ENCODE data around the gene TOMM40L.
A peak's percentile ranks its signal among the peaks of the same experiment; 100 is the strongest.

The TOMM40L gene

DNA sequence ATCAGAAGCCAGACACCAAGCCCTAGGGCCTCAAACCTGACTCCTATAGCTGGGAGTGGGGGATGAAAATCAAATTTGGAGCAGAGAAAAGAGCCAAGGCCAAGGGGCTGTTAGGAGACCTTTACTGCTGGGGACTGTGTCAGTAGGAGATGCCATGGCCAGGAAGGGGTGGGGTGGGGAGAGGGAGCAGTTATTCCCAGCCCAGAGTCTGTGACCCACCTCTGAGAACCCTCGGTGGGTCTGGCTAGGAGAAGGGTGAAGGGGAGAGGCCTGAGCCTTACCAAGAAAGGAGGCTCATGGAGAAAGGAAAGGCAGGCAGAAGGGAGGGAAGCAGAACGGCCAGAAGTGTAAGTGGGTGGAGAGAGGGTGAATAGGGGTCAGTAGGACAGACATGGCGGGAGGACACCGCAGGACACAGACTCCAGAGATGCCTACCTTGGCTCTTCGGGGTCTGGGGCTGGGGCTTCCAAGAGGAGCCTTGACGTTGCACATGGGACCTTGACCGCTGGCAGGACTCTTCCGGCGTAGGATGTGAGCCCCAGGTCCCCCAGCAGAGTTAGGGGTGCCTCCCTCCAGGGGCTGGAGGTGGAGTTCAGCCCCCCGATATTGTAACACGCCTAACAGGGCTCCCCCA is 28.2 kb upstream of the TOMM40L start:
- DNase-seq = no peak

- DNase-seq = no peak
These were observed 27.5 kb upstream of the TOMM40L start for GRCh38 chr1:161198194-161198896.

DNA sequence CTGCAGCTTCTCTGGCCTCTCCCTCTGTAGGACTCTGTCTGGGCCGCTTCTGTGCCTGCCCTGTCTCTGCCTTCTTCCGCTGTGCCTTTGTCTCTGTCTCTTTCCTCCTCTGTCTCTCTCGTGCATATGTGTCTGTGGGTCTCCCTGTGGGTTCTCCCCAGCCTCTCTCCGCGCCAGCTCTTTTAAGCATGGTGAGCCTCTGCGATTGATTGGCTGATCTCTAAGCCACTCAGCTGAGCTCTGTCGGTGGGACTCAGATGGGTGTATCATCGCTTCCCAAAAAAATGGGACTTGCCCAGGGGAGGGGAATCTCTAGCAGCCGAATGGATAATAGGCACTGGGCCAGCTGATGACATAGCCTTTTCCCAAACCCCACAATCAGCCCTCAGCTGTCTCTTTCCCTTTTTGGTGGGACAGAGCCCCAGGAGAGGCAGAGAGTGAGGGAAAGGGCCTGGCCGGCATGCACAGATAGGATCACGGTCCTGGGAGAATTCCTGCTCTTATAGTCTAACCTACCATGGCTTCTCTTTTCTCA is 26.9 kb upstream of the TOMM40L start, which contains the start of gene ADAMTS4:
TSS of gene ADAMTS4 (minus strand) at position 158 of the 535 bp plus-strand sequence. CDS start 427 bp downstream, outside the sequence.
- no peak for DNase-seq

DNA sequence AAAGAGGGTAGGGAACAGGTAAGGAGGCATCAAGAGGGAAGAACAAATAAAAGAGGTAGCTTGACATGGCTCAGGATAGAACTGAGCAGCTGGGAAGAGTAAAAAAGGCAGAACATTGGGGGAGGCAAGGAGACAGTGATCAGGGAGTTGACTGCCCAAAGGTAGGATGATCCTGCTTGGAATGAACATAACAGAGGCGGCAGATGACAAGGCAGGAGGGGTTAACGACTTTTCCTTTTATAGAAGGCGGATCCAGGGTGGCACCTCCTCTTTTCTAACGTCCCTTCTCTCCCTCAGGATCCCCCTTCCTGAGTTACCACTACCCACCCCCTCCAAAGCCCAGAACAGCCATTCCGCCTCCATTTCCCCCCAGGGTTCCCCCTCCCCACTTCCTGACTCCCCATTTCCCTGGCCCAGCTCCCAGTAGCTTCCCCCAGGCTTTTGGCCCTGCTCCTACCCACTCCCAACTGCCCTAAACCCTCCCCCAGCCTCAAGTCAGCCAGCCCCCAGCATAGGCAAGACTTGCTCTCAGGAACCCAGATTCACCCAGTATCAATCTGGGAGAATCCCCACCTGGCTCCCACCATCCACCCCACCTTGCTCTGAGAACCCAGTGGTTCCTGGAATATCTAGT is 26.2 kb upstream of the TOMM40L start:
- DNase-seq = no peak

GRCh38 chr1:161200421-161200991 is 25.4 kb upstream of the TOMM40L start:
- no peak for DNase-seq

GRCh38 chr1:161200992-161201835 is 24.6 kb upstream of the TOMM40L start:
- DNase-seq = no peak

DNA sequence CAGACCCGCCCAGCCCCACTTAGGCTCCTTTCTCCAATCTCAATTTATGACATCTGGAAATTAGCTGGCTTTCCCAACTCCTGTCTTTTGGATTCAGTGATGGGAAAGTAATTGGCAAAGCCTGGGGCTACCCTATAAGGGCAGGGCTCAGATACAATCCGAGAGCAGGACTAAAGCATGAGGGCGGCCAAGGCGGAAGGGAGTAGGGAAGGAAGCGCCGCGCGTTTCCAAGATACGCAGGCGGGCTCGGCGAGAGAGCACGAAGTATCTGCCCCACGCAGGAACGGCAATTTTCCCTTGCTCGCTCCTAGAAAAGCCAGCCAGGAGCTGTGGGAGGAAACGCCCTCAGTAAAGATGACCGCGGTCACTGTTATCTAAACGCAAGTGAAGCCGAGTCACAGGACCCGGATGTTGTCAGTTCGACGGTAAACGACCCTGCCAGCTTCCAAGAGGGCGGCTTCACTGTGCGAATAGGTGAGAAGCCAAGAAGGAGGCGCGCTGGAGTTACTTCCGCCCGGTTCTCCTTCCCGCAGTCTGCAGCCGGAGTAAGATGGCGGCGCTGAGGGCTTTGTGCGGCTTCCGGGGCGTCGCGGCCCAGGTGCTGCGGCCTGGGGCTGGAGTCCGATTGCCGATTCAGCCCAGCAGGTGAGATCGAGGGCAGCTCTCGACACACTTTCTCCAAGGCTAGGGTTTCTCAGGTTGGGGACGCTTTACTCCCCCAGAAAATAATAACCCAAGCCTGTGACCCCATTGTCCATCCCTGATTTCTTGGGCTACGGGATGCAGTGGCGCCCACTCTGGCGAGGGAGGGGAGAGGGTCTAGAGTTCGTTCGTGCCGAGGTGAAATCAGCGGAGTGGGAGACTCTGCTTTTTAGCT is 23.8 kb upstream of the TOMM40L start, which contains the start of gene NDUFS2:
TSS of gene NDUFS2 (plus strand) at position 532 of the 877 bp plus-strand sequence. CDS start at position 551, 19 bp downstream.
- DNase-seq = peak; percentile 79 to 88 (median 86)

- no peak for DNase-seq
These were observed 19.3 kb upstream of the TOMM40L start for GRCh38 chr1:161206411-161207140.

GRCh38 chr1:161207173-161207572 is 18.7 kb upstream of the TOMM40L start:
- DNase-seq = no peak

DNA sequence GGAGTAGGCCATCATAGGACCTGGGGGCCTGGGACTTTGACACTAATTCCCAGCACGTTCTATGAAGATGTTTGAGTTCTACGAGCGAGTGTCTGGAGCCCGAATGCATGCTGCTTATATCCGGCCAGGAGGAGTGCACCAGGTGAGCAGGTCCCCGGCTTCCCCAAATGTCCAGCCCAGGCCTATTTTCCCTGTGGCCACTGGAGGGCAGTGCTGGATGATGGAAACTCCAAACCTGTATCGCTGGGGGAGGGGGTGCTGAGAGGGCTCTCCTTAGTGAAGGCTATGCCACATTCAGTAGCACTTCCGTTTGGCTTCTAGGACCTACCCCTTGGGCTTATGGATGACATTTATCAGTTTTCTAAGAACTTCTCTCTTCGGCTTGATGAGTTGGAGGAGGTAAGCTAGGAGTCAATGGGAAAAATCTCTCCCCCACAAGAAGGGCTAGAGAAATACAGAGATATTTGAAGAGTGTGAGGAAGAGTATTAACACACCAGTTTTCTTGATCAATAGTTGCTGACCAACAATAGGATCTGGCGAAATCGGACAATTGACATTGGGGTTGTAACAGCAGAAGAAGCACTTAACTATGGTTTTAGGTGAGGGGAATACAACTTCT is 16.0 kb upstream of the TOMM40L start:
- peak; percentile 24 to 60 (median 36) for DNase-seq

GRCh38 chr1:161214369-161214768 is 11.5 kb upstream of the TOMM40L start:
- no peak for DNase-seq

- DNase-seq = no peak
These were observed 10.8 kb upstream of the TOMM40L start, which contains the start of gene FCER1G for GRCh38 chr1:161215076-161215475. FCER1G (plus strand) TSS chr1:161215295; CDS start chr1:161215322, 27 bp downstream.

DNA sequence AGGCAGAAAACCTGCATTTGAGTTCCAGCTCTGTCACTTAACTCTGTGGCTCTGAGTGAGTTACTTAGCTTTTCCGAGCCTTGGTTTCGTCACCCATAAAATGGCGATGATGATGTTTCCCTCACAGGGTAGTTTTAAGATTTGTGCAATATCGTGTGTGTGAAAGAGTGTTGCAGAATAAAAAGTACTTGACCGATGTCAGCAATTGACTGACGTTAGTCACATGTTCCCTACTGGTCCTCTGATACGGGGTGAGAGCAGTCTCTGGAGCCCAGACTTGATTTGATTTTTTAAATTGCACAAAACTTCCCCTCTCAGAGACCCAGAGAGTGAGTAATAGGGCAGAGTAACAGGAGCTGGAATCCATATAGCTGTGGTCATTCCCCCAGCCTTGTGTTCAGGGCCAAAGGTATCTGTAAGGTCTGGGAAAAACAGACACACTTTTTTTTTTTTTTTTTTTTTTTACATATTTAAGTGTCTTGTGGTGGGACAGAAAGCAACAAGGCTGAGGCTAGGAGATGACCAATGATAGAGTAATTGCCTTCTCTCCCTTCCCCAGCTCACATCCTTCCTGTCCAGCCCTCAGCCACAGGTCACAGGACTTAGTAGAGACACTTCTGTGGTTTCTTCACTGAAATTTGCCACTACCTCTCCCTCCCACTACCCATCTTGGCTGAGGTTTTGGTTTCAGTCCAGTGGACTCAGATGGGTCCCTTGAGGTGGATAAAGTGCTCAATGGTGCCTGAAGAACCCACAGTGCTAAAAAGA is 8.7 kb upstream of the TOMM40L start:
- no peak for DNase-seq

- DNase-seq = no peak
These were observed 8.0 kb upstream of the TOMM40L start for GRCh38 chr1:161217831-161218230.

- no peak for DNase-seq
These were observed 7.4 kb upstream of the TOMM40L start for GRCh38 chr1:161218301-161219077.

DNA sequence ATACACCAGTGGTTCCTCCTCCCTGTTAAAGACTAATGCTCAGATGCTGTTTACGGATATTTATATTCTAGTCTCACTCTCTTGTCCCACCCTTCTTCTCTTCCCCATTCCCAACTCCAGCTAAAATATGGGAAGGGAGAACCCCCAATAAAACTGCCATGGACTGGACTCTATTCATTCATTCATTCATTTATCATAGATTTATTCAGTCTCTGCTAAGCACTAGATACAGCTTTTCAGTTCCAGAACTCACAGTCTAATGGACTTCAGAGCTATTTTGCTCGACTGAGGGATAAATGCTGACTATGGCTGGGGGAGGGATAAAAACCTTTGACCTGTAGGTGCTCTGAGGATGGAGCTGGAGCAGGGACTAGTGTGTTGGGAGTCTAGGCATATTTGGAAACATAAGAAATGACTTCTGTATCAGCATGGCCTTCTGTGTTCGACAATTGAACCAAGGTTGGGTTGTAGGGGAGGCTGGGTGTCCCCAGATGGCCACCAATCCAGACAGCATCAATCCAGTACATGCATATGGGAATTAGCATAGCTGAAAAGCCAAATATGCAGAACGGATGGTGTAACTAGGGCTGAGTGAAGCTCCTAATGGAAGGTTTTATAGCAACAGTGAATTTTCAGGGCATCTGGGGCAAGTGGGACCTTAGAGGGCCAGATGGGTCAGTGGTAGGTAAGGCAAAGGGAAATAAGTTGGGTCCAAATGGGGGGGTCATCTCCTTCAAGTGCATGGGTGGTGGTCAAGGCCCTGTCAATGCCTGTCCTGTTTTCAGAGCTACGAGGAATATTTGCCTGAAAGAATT is 6.6 kb upstream of the TOMM40L start:
- no peak for DNase-seq

- DNase-seq = no peak
These were observed 5.9 kb upstream of the TOMM40L start for GRCh38 chr1:161220002-161220401.

Data from activated naive CD4-positive, alpha-beta T cell (primary cell).